Stimulated activated CD4-positive, alpha-beta T cell treated with anti-CD3 and anti-CD28 coated beads, TNF-alpha, amount 100 ng/mL, for 24 hours (primary cell): ENCODE results near the gene TGM3.

Experiments
- DNase-seq, 3 experiments: peaks; one replicate each; pipeline ENCODE4 v3.0.0-alpha.2; 2020; ENCODE audit warnings: low read depth in 3 of 3

TGM3 gene

DNA sequence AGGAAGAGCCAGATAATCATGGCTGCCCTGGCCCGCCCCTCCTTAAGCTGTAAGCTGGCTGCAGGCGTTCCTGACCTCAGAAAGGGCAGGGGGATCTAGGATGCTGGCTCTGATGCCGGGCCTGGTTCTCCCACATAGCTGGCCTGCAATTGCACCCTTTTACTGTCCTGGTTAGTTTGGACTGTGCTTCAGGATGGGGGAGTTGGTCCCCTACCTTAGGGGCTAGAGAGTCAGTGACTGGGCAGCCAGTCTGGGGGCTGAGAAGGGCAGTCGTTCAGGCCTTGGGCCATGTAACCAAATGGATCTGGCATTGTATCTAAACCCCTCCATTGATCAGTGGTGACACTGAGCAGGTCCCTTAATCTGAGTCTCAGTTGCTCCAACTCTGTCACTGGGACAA, 40.7 kb downstream of the TGM3 start:
- no peak for DNase-seq

DNA sequence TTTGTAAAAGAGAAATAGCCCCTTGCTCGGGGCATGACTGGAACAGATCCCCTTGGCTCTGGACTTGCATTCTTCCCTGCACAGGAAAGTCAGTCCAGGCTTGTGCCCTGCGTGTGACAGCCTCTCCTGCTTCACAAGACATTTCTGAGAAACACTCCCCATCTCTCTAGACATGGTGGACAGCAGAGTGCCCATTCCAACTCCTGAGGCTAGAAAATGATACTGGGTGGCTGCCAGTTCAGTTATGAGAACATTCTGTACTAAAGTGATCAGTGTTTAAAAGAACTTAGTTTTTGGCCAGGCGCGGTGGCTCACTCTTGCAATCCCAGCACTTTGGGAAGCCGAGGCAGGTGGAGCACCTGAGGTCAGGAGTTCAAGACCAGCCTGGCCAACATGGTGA, 41.3 kb downstream of the TGM3 start:
- no peak for DNase-seq

DNA sequence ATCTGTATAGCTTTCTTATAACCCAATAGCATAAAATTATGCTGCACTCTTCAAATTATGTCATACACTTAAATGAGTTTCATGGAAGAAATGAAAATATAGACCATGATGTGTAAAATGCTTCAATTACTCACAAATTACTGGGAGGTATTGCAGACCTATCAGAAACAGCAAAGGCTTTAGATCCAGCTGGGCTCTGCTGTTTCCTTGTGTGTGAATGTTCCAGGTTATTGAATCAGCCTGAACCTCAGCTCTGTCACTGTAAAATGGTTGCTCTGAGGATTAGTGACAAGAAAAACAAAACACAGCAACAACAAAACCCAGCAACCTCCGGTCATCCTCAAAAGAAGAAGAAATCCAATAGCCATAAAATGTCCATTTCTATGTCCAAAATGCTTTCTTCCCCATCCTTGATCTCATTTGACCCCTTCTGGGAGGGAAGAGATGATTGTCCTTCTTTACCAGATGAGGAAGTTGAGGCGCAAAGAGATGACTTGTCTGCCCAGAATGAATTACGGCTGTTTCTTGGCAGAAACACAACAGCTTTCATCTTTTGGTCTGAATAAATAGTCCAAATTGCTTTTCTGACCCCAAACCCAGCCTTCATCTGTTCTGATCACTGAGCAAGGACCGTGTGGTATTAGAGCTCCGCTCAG, 42.7 kb downstream of the TGM3 start:
- no peak for DNase-seq

DNA sequence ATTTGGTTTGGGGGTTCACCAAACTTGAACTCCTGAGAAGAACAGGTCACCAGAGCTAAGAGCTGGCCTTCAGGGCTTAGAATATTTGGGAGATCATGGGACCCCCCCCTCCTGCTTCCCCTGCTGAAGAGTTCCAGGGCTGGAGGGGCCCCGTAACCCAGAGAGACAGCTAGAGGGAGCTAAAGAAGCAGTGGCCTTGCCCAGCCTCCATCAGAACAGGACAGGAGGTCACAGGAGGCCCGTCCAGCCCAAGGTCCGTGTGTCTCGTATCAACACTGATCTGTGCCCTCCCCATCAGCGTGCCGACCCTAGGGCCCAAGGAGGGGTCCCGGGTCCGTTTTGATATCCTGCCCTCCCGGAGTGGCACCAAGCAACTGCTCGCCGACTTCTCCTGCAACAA, 44.3 kb downstream of the TGM3 start:
- no peak for DNase-seq

DNA sequence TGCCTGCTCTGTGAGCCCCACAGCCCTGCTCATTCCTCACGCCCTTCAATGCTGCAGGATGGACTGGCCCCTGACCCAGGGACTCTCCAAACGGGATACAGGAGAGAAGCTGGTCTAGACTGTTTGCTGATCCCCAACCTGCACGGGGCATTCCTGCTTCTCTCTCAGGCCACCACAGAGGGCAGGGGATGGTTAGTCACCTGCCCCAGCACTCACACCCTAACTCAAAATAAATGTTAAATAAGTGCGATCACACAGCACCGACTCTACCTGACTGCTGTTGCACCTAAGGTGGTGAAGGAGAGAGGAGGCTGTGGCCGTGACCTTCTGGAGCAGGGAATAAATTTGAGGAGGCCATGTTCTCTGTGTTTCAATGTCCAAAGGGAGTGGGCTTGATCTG, 45.0 kb downstream of the TGM3 start:
- DNase-seq = no peak

DNA sequence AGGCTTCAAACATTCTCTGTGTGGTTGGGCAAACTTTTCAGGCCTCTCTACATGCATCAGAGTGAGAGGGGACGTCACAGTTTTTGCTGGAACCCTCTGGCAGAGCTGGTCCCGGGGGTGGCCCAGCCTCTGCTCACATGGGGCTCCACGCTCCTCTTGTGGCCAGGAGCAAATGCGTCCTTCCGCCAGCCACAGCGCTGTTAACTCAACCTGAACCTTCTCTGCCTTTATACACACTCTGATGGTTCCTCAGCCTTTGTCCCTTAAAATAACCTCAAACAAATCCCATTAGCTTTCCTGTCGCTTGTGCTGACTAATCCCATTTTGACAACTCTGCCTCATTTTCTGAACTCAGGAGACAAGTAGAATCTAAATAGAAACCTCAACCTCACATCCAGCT, 45.5 kb downstream of the TGM3 start:
- no peak for DNase-seq

DNA sequence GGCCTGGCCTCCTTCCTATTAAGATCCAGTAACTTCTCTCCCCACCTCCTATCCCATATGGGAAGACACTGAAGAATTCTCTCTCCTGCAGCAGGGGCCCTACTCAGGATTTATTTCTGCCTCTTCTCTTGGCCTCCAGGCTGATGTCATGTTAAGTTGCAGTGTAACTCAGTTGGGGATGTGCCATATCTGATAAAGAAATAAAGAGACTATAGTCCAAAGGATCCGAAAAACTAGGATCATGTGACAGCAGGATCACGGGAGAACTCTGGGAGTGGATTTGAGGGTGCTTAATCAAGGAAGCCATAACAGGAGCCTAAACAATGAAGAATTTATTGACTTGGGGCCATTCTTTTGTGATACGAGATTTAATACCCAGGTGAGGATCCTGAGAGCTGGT, 46.4 kb downstream of the TGM3 start:
- no peak for DNase-seq

DNA sequence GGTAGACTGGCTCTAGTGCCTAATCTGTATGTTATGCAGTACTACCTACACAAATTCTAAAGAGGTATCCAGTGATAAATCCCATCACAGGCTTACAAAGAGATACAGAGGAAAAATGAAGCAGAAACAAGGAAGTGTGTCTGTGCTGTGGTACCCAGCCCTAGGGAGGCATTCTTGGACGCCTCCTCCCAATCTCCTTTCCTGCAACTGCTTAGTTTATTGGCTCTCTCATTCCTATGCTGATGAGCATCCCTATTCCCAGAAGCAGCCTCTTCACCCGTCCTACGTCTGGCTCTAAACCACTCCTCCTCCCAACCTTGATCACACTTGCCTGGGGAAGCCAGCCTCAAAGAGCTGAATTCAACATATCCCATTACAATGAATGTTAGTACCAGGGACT, 50.4 kb downstream of the TGM3 start:
- no peak for DNase-seq

DNA sequence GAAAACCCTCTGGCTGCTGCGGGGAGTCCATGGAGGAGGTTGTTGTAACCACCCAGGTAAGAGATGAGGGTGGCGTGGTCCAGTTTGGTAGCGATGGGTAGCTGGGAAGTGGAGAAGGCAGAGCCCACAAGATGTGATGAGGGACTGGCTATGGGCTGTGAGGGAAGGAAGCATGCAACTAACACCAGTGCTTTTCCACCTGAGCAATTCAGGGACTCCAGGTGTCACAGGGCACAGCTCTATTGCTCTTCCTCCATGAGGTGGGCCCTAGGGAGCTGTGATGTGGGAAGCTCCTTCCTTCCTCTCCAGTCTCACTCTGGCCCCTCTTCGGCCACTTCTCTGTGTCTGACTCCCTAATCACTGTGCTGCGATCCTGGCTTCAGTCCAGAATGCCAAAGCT, 52.5 kb downstream of the TGM3 start:
- DNase-seq = no peak

DNA sequence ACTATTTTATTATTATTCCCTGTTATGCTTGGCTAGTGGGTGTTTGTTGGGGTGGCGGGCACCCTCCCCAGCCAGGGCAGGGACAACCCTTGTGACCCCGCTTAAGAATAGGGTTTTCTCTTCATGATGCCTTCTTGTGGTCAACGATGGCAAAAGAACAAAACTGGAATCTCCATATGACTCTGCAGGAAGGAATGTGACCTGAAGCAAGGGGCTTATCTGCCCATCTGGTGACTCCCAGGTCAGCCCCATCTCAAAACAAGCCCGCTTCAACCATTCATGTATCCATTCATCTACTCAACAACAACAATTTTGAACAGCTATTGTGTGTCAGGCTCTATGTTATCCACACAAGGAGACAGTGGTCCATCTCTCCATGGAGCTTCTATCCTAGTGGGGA, 54.0 kb downstream of the TGM3 start:
- DNase-seq = no peak

DNA sequence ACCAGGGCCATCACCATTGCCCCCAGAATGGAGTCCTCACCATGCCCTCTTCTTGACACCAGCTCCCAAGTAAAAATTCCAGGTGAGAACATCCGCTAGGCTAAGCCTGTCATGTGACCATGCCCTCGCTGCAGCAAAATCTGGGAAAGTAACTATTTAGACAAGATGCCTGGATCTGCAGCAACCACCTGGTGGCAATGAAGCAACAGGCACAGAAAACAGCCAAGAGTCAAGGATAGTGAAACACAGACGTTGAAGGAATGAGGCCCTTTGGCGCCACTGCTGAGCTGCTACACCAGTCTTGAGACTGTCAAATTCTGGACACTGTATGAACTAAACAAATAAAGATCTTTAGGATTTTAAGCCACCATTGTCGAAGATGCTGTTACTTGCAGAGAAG, 54.8 kb downstream of the TGM3 start:
- no peak for DNase-seq

DNA sequence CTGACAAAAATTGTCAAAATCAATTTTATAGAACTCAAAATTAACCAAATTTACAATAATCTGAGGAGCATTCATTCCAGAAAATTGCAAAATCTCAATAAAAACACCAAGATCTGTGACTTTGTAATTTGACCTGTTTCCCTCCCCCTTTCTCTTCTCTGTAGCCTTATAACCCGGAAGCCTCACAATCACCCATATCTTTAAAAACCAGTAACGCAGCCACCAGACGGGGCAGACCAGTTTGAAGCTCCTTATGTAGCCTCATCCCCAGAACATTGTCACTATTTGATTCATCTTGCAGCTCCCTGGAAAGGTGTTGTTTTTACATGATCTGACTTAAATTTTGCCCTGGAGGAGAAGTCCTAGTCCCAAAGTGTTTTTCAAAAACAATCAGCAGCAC, 57.4 kb downstream of the TGM3 start:
- DNase-seq = no peak

DNA sequence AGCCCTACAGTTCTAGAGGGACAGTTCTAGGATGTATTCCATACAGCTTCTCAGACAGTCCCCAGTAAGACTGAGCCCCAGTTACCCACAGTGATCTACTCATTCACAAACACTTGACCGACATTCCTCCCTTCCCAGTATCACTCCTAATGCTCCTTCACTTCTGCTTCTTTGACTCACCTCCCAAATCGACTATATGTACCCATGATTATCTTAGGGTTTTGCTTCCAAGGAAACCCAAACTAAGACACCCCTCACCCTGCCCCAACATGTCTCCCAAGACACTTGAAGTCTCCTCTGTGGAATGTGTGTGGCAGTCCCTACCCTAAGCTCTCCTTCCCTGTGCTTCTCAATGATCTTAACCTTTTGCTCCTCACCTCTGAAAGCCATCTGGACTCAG, 61.3 kb downstream of the TGM3 start:
- DNase-seq = no peak

DNA sequence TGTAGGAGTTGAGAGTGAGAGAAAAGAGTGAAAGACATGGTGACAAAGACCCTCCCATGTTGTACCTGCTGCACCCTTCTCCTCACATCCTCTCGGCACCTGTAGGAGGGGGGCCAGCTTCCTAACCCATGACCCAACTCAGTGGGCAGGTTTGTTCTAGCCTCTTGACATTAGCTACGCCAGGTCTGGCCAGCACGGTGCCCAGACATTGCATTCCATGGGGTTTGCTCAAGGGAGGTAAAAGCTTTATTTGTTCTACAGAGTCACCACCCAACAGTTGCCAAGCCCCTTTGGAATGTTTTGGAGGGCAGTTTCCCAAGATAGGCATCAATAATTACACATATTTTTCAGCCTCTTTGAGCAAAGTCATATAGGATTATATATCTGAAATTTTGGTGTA, 62.2 kb downstream of the TGM3 start:
- DNase-seq = no peak

DNA sequence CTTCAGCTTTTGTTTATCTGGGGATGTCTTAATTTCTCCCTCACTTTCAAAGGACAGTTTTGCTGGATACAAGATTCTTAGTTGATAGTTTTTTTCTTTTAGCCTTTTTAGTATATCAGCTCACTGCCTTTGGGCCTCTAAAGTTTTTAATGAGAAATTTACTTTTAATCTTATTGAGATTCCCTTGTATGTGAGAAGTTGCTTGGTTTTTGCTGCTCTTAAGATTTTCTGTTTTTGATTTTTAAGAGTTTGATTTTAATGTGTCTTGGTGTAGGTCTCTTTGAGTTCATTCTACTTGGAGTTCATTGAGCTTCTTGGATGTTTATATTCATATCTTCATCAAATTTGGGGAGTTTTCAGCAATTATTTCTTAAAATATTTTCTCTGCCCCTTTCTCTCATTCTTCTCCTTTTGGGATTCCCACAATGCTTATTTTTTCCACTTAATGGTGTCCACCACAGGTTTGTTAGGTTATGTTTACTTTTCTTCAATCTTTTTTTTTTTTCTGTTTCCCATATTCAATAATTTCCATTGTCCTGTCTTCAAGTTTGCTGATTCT, 65.3 kb downstream of the TGM3 start:
- no peak for DNase-seq

DNA sequence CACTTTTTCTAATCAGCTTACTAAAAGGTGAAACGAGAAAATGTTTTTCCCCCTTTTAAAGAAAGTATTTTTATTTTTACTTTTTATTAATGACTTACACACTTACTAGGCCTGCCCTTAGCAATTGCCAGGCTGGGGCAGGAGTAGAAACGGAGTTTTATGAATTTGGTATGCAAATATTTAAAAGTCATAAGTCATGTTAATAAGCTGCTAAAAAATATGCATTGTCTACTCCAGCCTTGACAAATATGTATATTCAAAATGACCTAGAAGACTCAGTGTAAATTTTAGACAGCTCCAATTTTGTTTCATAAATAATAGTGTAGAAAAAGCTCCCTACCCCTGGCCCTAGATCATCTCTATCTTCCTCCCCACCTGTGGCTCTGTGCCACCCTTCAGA, 67.4 kb downstream of the TGM3 start:
- DNase-seq = no peak

DNA sequence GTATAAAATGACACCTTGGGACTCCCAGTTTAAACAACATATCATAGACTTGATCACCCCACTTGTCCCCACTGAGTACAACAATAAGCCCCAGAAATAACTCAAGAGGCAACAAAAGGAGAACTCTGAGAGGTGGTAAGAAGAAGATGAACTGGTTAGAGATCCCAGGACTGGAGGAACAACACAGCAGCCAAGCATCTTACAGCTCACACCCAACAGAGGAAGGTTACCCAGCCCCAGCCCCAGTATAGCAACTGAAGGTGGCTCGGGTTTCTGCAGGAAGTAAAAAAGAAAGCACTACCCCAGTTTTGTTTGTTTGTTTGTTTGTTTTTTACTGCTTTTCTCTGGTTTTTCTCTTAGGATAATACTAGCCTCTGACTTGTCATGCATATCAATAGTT, 67.8 kb downstream of the TGM3 start:
- no peak for DNase-seq

DNA sequence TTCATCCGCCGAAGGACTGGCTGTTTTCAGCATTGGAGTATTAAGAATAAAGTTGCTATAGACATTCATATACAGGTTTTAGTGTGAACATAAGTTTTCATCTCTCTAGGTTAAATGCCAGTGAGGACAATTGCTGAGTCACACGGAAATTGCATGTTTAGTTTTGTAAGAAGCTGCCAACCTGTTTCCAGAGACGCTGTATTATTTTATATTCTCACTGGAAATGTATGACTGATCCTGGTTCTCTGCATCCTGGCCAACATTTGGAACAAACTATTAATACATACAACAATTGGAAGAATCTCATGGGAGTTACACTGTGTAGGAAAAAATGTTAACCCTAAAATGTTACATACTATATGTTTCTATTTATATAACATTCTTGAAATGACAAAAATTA, 68.2 kb downstream of the TGM3 start:
- DNase-seq = no peak

DNA sequence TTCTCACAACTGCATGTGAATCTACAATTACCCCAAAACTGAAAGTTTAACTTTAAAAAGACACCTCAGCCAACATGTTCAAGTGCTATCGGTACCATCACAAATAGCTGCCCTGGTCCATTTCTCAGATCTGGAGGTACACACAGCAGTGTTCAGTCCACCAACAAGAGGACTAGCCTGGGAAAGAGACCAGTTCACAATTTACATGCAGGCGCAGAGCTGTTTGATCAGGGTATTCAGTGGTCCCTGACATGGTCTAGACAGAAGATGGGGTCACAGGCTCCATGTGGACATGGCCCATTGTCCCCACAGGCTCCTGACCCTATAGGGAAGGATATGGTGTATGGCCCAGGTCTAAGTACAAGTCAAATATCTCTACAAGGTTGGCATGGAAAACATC, 69.3 kb downstream of the TGM3 start:
- DNase-seq = no peak

DNA sequence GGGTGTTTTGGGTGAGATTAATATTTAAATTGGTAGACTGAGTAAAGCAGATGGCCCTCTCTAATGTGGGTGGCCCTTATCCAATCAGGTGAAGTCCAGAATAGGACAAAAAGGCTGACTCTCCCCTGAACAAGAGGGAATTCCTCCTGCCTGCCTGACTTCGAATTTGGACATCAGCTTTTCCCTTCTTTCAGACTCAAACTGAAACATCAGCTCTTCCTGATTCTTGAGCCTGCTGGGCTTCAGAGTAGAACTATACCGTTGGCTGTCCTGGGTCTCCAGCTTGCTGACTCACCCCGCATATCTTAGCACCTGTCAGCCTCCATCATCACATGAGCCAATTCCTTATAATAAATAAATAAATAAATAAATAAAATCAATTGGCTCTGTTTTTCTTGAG, 69.9 kb downstream of the TGM3 start:
- DNase-seq = no peak

DNA sequence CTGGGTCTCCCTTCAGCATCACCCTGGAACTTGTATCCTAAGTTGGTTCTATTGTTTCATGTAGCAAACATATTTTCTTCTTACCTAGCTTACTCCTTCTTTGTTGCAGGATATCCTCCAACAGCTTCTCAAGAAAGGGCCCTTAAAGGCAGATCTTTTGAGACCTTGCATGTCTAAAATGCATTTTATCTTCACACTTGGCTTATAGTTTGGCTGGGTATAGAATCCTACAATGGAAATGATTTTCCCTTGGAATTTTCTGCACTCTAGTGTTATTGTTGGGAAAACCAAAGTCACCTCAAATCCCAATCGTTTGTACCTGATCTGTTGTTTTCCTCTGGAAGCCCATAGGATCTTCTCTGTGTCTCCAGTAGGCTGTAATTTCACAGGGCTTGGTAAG, 72.8 kb downstream of the TGM3 start:
- no peak for DNase-seq

DNA sequence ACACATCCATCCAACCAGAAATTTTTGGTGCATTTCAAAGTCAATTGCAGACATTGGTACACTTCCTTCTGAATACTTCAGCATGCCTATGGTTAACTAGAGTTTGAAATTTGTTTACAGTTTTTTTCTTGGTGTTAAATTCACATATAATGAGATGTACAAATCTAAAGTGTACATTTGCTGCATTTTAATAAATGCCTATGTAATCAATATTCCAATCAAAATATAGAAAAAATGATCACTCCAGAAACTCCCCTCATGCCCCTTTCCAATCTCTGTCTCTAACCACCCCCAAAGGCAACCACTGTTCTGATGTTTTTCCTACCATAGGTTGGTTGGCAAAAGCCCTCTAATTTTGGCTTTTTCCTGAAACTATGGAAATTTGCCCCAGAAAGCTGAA, 77.3 kb downstream of the TGM3 start:
- no peak for DNase-seq

DNA sequence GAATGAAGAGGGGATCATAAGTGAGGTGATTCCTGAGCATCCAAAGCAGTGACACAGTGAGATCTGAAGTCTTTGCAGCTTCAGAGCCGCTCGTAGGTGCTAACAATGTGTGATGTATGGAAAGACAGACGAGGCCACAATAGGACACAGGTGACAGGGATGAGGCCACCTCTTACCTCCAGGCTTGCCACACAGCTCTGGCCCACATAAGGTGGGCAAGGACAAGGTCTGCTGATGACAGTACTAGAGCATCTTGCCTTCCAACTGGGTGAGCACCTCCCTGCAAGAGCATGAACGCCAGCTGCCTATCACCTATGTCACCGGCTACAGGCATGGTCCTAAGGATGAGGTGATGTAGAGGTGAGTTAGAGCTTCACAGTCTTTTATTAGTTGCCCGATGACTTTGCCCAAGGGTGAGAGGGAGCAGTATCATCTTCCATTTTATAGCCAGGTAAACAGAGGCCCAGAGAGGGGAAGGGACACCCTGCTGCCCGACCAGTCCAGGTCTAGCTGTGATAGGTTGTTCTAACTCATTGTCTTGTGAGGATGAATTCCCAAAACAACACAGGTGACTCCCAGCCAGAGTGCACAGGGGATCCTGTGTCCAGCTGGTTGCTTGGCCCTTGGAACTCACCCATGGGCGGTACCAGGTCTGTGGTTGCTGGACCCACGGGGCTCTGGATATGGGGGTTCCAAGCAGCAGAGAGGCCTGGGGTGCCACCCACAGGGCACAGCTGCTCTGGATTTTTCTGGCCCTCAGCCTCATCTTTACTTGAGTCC, 78.7 kb downstream of the TGM3 start:
- no peak for DNase-seq

DNA sequence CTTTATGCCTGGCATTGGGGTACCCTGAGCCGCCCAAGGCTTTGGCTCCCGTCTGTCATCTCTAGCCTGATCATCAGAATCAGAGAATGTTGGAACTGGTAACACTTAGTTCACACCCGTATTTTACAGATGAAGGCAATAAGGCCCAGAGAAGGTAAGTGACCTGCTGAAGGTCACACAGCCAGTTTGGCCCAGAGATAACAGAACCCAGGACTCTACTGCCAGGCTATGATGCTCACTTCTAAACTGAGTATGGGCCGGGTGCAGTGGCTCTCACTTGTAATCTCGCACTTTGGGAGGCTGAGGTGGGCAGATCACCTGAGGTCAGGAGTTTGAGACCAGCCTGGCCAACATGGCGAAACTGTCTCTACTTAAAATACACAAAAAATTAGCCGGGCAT, 83.1 kb downstream of the TGM3 start:
- no peak for DNase-seq
